A549 (cell line): ENCODE measurements around the gene FIGLA. TPM values are rescaled to one million over a fixed set of nuclear protein-coding genes. Genes with fewer than 3 reads are reported as not detected.

Source experiments
- ATAC-seq, 2 experiments: fragments of 200-7000 bp in 1 of 2; fragments of >200 bp in 1 of 2; cut with Nextera tagmentation in 1 of 2; cut with Tn5 transposase in 1 of 2; 3 replicates each; pipeline versions ENCODE4 v1.8.0 to v1.9.1; 2018 to 2020; ENCODE audit warnings: mild to moderate bottlenecking in 1 of 2, moderate library complexity in 1 of 2
- CTCF ChIA-PET: fragments of 300-600 bp; sonication (Branson Sonifier 250); formaldehyde crosslinking; extraction: SDS; loops from one replicate; lab custom pipeline; 2021; ENCODE audit warnings: antibody characterized with exemption, inconsistent platforms; lab: Yijun Ruan, JAX
- POLR2A ChIA-PET: fragments of 350-600 bp; formaldehyde crosslinking; extraction: SDS; loops from one replicate; lab custom pipeline; 2021; ENCODE audit warnings: antibody characterized with exemption, inconsistent platforms; lab: Yijun Ruan, JAX
- DNase-seq, 2 experiments: peaks; one replicate each; pipeline versions ENCODE4 v3.0.0 to v3.0.0-alpha.2; 2011 to 2016; ENCODE audit warnings: low read depth in 1 of 2, low spot score in 1 of 2
- FAIRE-seq: peaks from 2 replicates; lab custom pipeline; 2011; peaks lifted over from hg19 to GRCh38; lab: Jason Lieb, UNC
- H3K27ac ChIP-seq, 2 experiments: fragments of >200 bp; sonication (Bioruptor Twin); formaldehyde crosslinking; 3 replicates each; pipeline ENCODE4 v1.5.1; 2016 to 2017
- H3K4me1 ChIP-seq: fragments of >200 bp; sonication (Bioruptor Twin); formaldehyde crosslinking; 3 replicates; pipeline ENCODE4 v1.6.1; 2016
- H3K4me2 ChIP-seq: fragments of >200 bp; sonication (Bioruptor Twin); formaldehyde crosslinking; 3 replicates; pipeline ENCODE4 v1.6.1; 2016
- H3K4me3 ChIP-seq: fragments of >200 bp; sonication (Bioruptor Twin); formaldehyde crosslinking; 3 replicates; pipeline ENCODE4 v1.5.1; 2016
- H3K9me3 ChIP-seq: fragments of >200 bp; sonication (Bioruptor Twin); formaldehyde crosslinking; 3 replicates; pipeline ENCODE4 v1.6.1; 2016
- ATOH8 ChIP-seq: fragments of 250-450 bp; sonication (Bioruptor Pico); IDR thresholded peaks from 2 replicates; pipeline ENCODE4 v1.5.0; 2020; ENCODE audit warnings: low read depth, mild to moderate bottlenecking, moderate library complexity
- CBX2 ChIP-seq: fragments of 200-600 bp; sonication (generic); IDR thresholded peaks from 2 replicates; pipeline ENCODE4 v1.6.1; 2016; ENCODE audit warnings: low read depth, mild to moderate bottlenecking, borderline replicate concordance
- CEBPB ChIP-seq, 2 experiments: fragments of >200 bp in 1 of 2; sonication (Bioruptor Twin) in 1 of 2; formaldehyde crosslinking in 1 of 2; IDR thresholded peaks; 2 replicates each; pipeline ENCODE4 v1.6.1; 2012 to 2016
- CHD4 ChIP-seq: fragments of 200-600 bp; sonication (generic); IDR thresholded peaks from 2 replicates; pipeline ENCODE4 v1.6.1; 2016; ENCODE audit warnings: antibody characterized with exemption, mild to moderate bottlenecking, borderline replicate concordance
- E2F6 ChIP-seq: IDR thresholded peaks from 2 replicates; pipeline ENCODE4 v1.6.1; 2012; ENCODE audit warnings: low read depth, borderline replicate concordance
- EHF ChIP-seq: fragments of 250-450 bp; sonication (Bioruptor Pico); IDR thresholded peaks from 2 replicates; pipeline ENCODE4 v1.5.0; 2020; ENCODE audit warnings: mild to moderate bottlenecking
- ELK1 ChIP-seq: fragments of 150-350 bp; IDR thresholded peaks from 2 replicates; pipeline ENCODE4 v1.6.1; 2014; ENCODE audit warnings: low read depth, mild to moderate bottlenecking, low read length
- ESRRA ChIP-seq: fragments of 150-350 bp; IDR thresholded peaks from 2 replicates; pipeline ENCODE4 v1.6.1; 2014; ENCODE audit warnings: mild to moderate bottlenecking, low read length, borderline replicate concordance
- FOSB ChIP-seq: fragments of 250-450 bp; sonication (Bioruptor Pico); IDR thresholded peaks from 2 replicates; pipeline ENCODE4 v1.5.0; 2020; ENCODE audit warnings: mild to moderate bottlenecking, moderate library complexity
- FOSL2 ChIP-seq, 2 experiments: fragments of 450-650 bp in 1 of 2; fragments of >200 bp in 1 of 2; sonication (Bioruptor Twin) in 1 of 2; formaldehyde crosslinking; IDR thresholded peaks; 2 replicates each; pipeline versions ENCODE4 v1.5.0 to v1.6.1; 2016 to 2020; ENCODE audit warnings: mild to moderate bottlenecking in 1 of 2, moderate library complexity in 1 of 2
- FOXS1 ChIP-seq: fragments of 250-450 bp; sonication (Bioruptor Pico); IDR thresholded peaks from 2 replicates; pipeline ENCODE4 v1.5.0; 2020; ENCODE audit warnings: mild to moderate bottlenecking, moderate library complexity
- HES2 ChIP-seq: fragments of >200 bp; sonication (Bioruptor Twin); formaldehyde crosslinking; IDR thresholded peaks from 2 replicates; pipeline ENCODE4 v1.6.1; 2016
- HEYL ChIP-seq: fragments of 250-450 bp; sonication (Bioruptor Pico); IDR thresholded peaks from 2 replicates; pipeline ENCODE4 v1.8.0; 2021; ENCODE audit warnings: mild to moderate bottlenecking, moderate library complexity
- JUN ChIP-seq, 2 experiments: fragments of >200 bp; sonication (Bioruptor Twin); formaldehyde crosslinking; IDR thresholded peaks; 2 replicates in 1 of 2; 3 replicates in 1 of 2; pipeline ENCODE4 v1.6.1; 2016 to 2017
- MAFK ChIP-seq: fragments of 450-650 bp; IDR thresholded peaks from 2 replicates; pipeline ENCODE4 v1.6.1; 2014; ENCODE audit not compliant: partially characterized antibody
- MAZ ChIP-seq: fragments of 150-350 bp; IDR thresholded peaks from 2 replicates; pipeline ENCODE4 v1.6.1; 2014; ENCODE audit warnings: antibody characterized with exemption, low read depth, low read length, borderline replicate concordance
- MYC ChIP-seq: IDR thresholded peaks from 2 replicates; pipeline ENCODE4 v1.6.1; 2012; ENCODE audit warnings: mild to moderate bottlenecking, inconsistent platforms, low read length, improper control_type of control experiment, borderline replicate concordance
- POLR2AphosphoS2 ChIP-seq: conservative IDR thresholded peaks from 2 replicates; pipeline ENCODE4 v1.6.1; 2012; ENCODE audit warnings: low read length, improper control_type of control experiment, inconsistent platforms
- RARB ChIP-seq: fragments of 250-450 bp; sonication (Bioruptor Pico); IDR thresholded peaks from 2 replicates; pipeline ENCODE4 v1.8.0; 2021; ENCODE audit warnings: mild to moderate bottlenecking, moderate library complexity
- REST ChIP-seq: fragments of 200-600 bp; sonication (generic); IDR thresholded peaks from 2 replicates; pipeline ENCODE4 v1.6.1; 2016; ENCODE audit warnings: antibody characterized with exemption, mild to moderate bottlenecking, moderate library complexity
- RNF2 ChIP-seq: fragments of 200-600 bp; sonication (generic); IDR thresholded peaks from 2 replicates; pipeline ENCODE4 v1.6.1; 2016; ENCODE audit warnings: low read depth, mild to moderate bottlenecking, antibody characterized with exemption, moderate library complexity, borderline replicate concordance
- SMC3 ChIP-seq: fragments of >200 bp; sonication (Bioruptor Twin); formaldehyde crosslinking; IDR thresholded peaks from 3 replicates; pipeline ENCODE4 v1.6.1; 2018; ENCODE audit warnings: inconsistent platforms
- TFCP2L1 ChIP-seq: fragments of 250-450 bp; sonication (Bioruptor Pico); IDR thresholded peaks from 2 replicates; pipeline ENCODE4 v1.5.0; 2021; ENCODE audit warnings: mild to moderate bottlenecking
- USF2 ChIP-seq: fragments of 450-650 bp; IDR thresholded peaks from 2 replicates; pipeline ENCODE4 v1.6.1; 2014; ENCODE audit warnings: antibody characterized with exemption
- ZC3H11A ChIP-seq: fragments of 450-650 bp; IDR thresholded peaks from 2 replicates; pipeline ENCODE4 v1.6.1; 2014; ENCODE audit warnings: antibody characterized with exemption, mild to moderate bottlenecking
- ZFP36 ChIP-seq: fragments of 450-650 bp; IDR thresholded peaks from 2 replicates; pipeline ENCODE4 v1.6.1; 2014; ENCODE audit warnings: borderline replicate concordance; ENCODE audit not compliant: partially characterized antibody
- WGBS: methylation state at CpG from one replicate; pipeline ENCODE4 v1.1.6; 2017; ENCODE audit errors: missing lambda C conversion rate; 5-methylcytosine and 5-hydroxymethylcytosine counted together
- polyA plus RNA-seq, 4 experiments: library from polyadenylated mRNA; depleted of rRNA in 3 of 4; stranded (reverse); fragments of >200 nt; fragmentation: RNase III in 1 of 4; extraction: RNeasy Plus Mini Kit Qiagen cat#74134 plus additional on column Dnase treatment in 1 of 4; gene quantifications; 2 replicates in 3 of 4; 3 replicates in 1 of 4; pipeline ENCODE4 v1.2.3, GENCODE V29; 2011 to 2017

The FIGLA gene
- polyA plus RNA-seq, 2 of the 4 experiments (the other 2 are of a cell fraction) = not detected

- no peak overlapping the region for H3K27ac ChIP-seq
- no peak overlapping the region for H3K4me3 ChIP-seq
- DNase-seq (no peak), ATAC-seq (no peak), FAIRE-seq (no peak)
- no peaks in the 10 kb centered on the region for H3K9me3 ChIP-seq
- 51% methylated on average over 2 of the region's 2 CpGs for WGBS
- H3K4me2 ChIP-seq = no peak overlapping the region
- TF ChIP-seq FOXS1 (CRISPR knock-in tag) (no peak), ZFP36 (no peak), ATOH8 (CRISPR knock-in tag) (no peak), HES2 (no peak), MYC (no peak), E2F6 (no peak), EHF (CRISPR knock-in tag) (no peak), ESRRA (no peak), CHD4 (no peak), ELK1 (no peak), RARB (CRISPR knock-in tag) (no peak), SMC3 (no peak), FOSB (CRISPR knock-in tag) (no peak)
- ChIA-PET CTCF (interaction anchor here (0.5 to 2.6 kb wide), 4 partner anchors 10 to 37 kb away, joined by 3 to 11 read pairs (median 4); partner anchors contain the start of gene ADD2), POLR2A (no interaction called here)
- no peaks in the 10 kb centered on the region for H3K4me1 ChIP-seq
Observed at GRCh38 chr2:70738159-70738558, 52.3 kb downstream of the FIGLA start.

GRCh38 chr2:70735071-70735470 lies 55.4 kb downstream of the FIGLA start:
- POLR2A ChIA-PET = no interaction called here
- Histone ChIP-seq H3K4me2 (no peak overlapping the region), H3K4me1 (no peaks in the 10 kb centered on the region), H3K4me3 (no peak overlapping the region), H3K27ac (no peak overlapping the region), H3K9me3 (no peaks in the 10 kb centered on the region)
- WGBS = 75% methylated on average over 2 of the region's 2 CpGs
- CTCF ChIA-PET = interaction anchor here (0.9 to 1.6 kb wide), 2 partner anchors 33 to 45 kb away, joined by 3 read pairs; partner anchors contain the start of gene ADD2
- no peak for ATAC-seq
- DNase-seq = no peak
- FAIRE-seq = no peak
- TF ChIP-seq POLR2AphosphoS2 = no peak

GRCh38 chr2:70733646-70734180 lies 56.7 kb downstream of the FIGLA start:
- ChIA-PET CTCF (interaction anchor here (0.6 to 2.5 kb wide), 2 partner anchors 11 to 609 kb away, joined by 3 to 7 read pairs; no protein-coding TSS in a partner anchor), POLR2A (no interaction called here)
- H3K4me3 ChIP-seq = no peak overlapping the region
- ATAC-seq (no peak), FAIRE-seq (no peak), DNase-seq (no peak)
- no peak overlapping the region for H3K27ac ChIP-seq
- H3K4me1 ChIP-seq = no peaks in the 10 kb centered on the region
- WGBS = 87% methylated on average over 7 of the region's 7 CpGs
- H3K9me3 ChIP-seq = no peaks in the 10 kb centered on the region
- no peak overlapping the region for H3K4me2 ChIP-seq
- no peak for TF ChIP-seq CEBPB (IDR thresholded peaks at IDR 0.05)
- TF ChIP-seq FOSL2 (IDR thresholded peaks at IDR 0.05) = no peak
- no peak for TF ChIP-seq FOSL2 (CRISPR knock-in tag; IDR thresholded peaks at IDR 0.05)
- TF ChIP-seq HEYL (CRISPR knock-in tag) = no peak
- TF ChIP-seq POLR2AphosphoS2 = no peak
- no peak for TF ChIP-seq ZC3H11A
- TF ChIP-seq MAZ = no peak
- TF ChIP-seq TFCP2L1 = no peak
- TF ChIP-seq JUN (IDR thresholded peaks at IDR 0.05) = no peak
- TF ChIP-seq REST = no peak
- TF ChIP-seq RNF2 = no peak
- TF ChIP-seq SMC3 = no peak
- no peak for TF ChIP-seq EHF (CRISPR knock-in tag)
- TF ChIP-seq RARB (CRISPR knock-in tag) = no peak
- no peak for TF ChIP-seq CHD4
- no peak for TF ChIP-seq CBX2
- no peak for TF ChIP-seq MAFK
- no peak for TF ChIP-seq USF2
